NCI-H82 (cell line): Measurements from ENCODE around the gene DHRS12.
A peak's percentile ranks its signal among the peaks of the same experiment; 100 is the strongest.
"Not testable (repeated sequence)": the region's sequence is repeated elsewhere in the genome, so short reads cannot be mapped to it uniquely, and the experiment has no call there.

Source experiments
- DNase-seq: peaks from one replicate; lab custom pipeline; 2025; lab: John Stamatoyannopoulos, UW

Gene DHRS12

GRCh38 chr13:51827254-51827653 lies 23.3 kb upstream of the DHRS12 start:
- no peak for DNase-seq

GRCh38 chr13:51826606-51827005 lies 22.6 kb upstream of the DHRS12 start:
- DNase-seq, result no peak

GRCh38 chr13:51825681-51826254 lies 21.8 kb upstream of the DHRS12 start:
- DNase-seq, result no peak

- DNase-seq, result no peak
Measured at GRCh38 chr13:51825165-51825592, 21.2 kb upstream of the DHRS12 start.

GRCh38 chr13:51824712-51825111 lies 20.7 kb upstream of the DHRS12 start:
- DNase-seq, result not testable (repeated sequence)

- peak; percentile 26 for DNase-seq
Measured at GRCh38 chr13:51823863-51824262, 19.9 kb upstream of the DHRS12 start.

GRCh38 chr13:51823359-51823758 lies 19.4 kb upstream of the DHRS12 start:
- no peak for DNase-seq

GRCh38 chr13:51822106-51822815 lies 18.3 kb upstream of the DHRS12 start:
- DNase-seq, result peak; percentile 21

- DNase-seq, result no peak
Measured at GRCh38 chr13:51821606-51822005, 17.6 kb upstream of the DHRS12 start.

GRCh38 chr13:51820016-51820597 lies 16.1 kb upstream of the DHRS12 start:
- DNase-seq, result peak; percentile 48

- no peak for DNase-seq
Measured at GRCh38 chr13:51819544-51819943, 15.6 kb upstream of the DHRS12 start.

GRCh38 chr13:51818781-51819511 lies 15.0 kb upstream of the DHRS12 start:
- no peak for DNase-seq

GRCh38 chr13:51818276-51818675 lies 14.3 kb upstream of the DHRS12 start:
- DNase-seq, result no peak

- DNase-seq, result no peak
Measured at GRCh38 chr13:51817717-51818116, 13.8 kb upstream of the DHRS12 start.

- DNase-seq, result no peak
Measured at GRCh38 chr13:51816604-51817249, 12.8 kb upstream of the DHRS12 start.

- no peak for DNase-seq
Measured at GRCh38 chr13:51815848-51816247, 11.9 kb upstream of the DHRS12 start.

- DNase-seq, result peak; percentile 91
Measured at GRCh38 chr13:51814825-51815650, 11.1 kb upstream of the DHRS12 start.

GRCh38 chr13:51814071-51814470 lies 10.1 kb upstream of the DHRS12 start:
- DNase-seq, result no peak

GRCh38 chr13:51811920-51812451 lies 8.0 kb upstream of the DHRS12 start:
- peak; percentile 64 for DNase-seq

- peak; percentile 62 for DNase-seq
Measured at GRCh38 chr13:51811046-51811445, 7.1 kb upstream of the DHRS12 start.

- DNase-seq, result no peak
Measured at GRCh38 chr13:51808811-51809210, 4.8 kb upstream of the DHRS12 start.
